Suppressor macrophage treated with lipopolysaccharide for 4 hours (primary cell): ENCODE measurements around the gene GPX6.
"Not testable (repeated sequence)": the region's sequence is repeated elsewhere in the genome, so short reads cannot be mapped to it uniquely, and the experiment has no call there.

Source experiments
- DNase-seq: peaks from one replicate; pipeline ENCODE4 v3.0.0-alpha.2; 2020

Gene GPX6

GRCh38 chr6:28480253-28480932 lies 35.2 kb downstream of the GPX6 start:
- no peak for DNase-seq

GRCh38 chr6:28478518-28478917 lies 37.1 kb downstream of the GPX6 start:
- DNase-seq, result no peak

- peak; percentile 46 for DNase-seq
Measured at GRCh38 chr6:28474441-28475219, 41.0 kb downstream of the GPX6 start.

GRCh38 chr6:28469153-28469745 lies 46.3 kb downstream of the GPX6 start:
- DNase-seq, result not testable (repeated sequence)

- DNase-seq, result no peak
Measured at GRCh38 chr6:28468056-28468455, 47.5 kb downstream of the GPX6 start.

GRCh38 chr6:28462401-28462800 lies 53.2 kb downstream of the GPX6 start:
- DNase-seq, result no peak

- no peak for DNase-seq
Measured at GRCh38 chr6:28458568-28458967, 57.0 kb downstream of the GPX6 start.
